IPS-NIHi7 (cell line): ENCODE measurements around the gene HOMER2.

Experiments used
- DNase-seq: peaks from one replicate; pipeline ENCODE4 v3.0.0; 2012; ENCODE audit warnings: mixed read lengths; ENCODE audit errors: extremely low spot score

The HOMER2 gene

GRCh38 chr15:82799183-82799841 lies 153.2 kb downstream of the HOMER2 start:
- no peak for DNase-seq
